Chondrocyte (in vitro differentiated cells): ENCODE results near the gene FBXO30. TPM values are rescaled to one million over a fixed set of nuclear protein-coding genes. Genes with fewer than 3 reads are reported as not detected.

Experiments used
- DNase-seq: peaks from one replicate; pipeline ENCODE4 v3.0.0; 2021; ENCODE audit warnings: mixed read lengths, low spot score
- H3K27ac Mint-ChIP-seq: one replicate; pipeline ENCODE4 v1.8.0; 2021; ENCODE audit warnings: mild to moderate bottlenecking, moderate library complexity, mixed read lengths; ENCODE audit not compliant: unreplicated experiment
- H3K27me3 Mint-ChIP-seq: 2 replicates; pipeline ENCODE4 v1.8.0; 2021; ENCODE audit warnings: low read depth, mixed read lengths
- H3K36me3 Mint-ChIP-seq: 2 replicates; pipeline ENCODE4 v1.8.0; 2021; ENCODE audit warnings: low read depth, mixed read lengths
- H3K4me1 Mint-ChIP-seq: 2 replicates; pipeline ENCODE4 v1.8.0; 2021; ENCODE audit warnings: low read depth, mild to moderate bottlenecking, mixed read lengths
- H3K4me3 Mint-ChIP-seq: one replicate; pipeline ENCODE4 v1.8.0; 2021; ENCODE audit warnings: mild to moderate bottlenecking, moderate library complexity, mixed read lengths; ENCODE audit not compliant: unreplicated experiment
- H3K9me3 Mint-ChIP-seq: 2 replicates; pipeline ENCODE4 v1.8.0; 2021; ENCODE audit warnings: low read depth, mixed read lengths
- CTCF ChIP-seq: fragments of 200-600 bp; sonication (generic); IDR thresholded peaks from 2 replicates; pipeline ENCODE4 v1.5.0; 2021; ENCODE audit warnings: antibody characterized with exemption, mild to moderate bottlenecking, moderate library complexity
- total RNA-seq: library from RNA; stranded (reverse); gene quantifications from 3 replicates; pipeline ENCODE4 v1.2.1, GENCODE V29; 2021

FBXO30 gene
- total RNA-seq, 1 donor from 2014 or later: 11.0 TPM

GRCh38 chr6:145808239-145808638, 6.4 kb downstream of the FBXO30 start:
- no peak for TF ChIP-seq CTCF
- Mint-ChIP-seq H3K27me3 (no peaks in the 10 kb centered on the region), H3K4me3 (no peak overlapping the region), H3K9me3 (no peaks in the 10 kb centered on the region), H3K27ac (no peak overlapping the region), H3K36me3 (peaks cover 16% of the 10 kb centered on the region), H3K4me1 (peaks cover 42% of the 10 kb centered on the region)
- DNase-seq: no peak

DNA sequence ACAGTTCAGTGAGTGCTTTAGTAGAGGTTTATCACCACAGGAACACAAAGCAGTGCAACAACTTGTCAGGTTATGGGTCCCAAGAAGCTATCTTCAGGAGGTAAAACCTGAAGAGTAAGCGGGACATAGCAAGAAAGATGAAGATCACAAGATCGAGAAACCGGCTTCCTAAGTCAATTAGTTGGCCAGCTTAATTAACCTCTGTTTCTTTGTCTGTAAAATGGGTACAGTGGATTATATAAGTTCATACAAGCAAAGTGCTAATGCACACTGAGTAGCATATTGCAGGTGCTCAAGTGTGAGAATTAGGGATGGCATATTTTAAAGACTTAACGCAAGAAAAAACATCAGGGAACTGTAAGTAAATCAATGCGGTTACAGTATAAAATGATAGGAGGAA, 12.5 kb downstream of the FBXO30 start:
- H3K4me1 Mint-ChIP-seq: peaks cover 37% of the 10 kb centered on the region
- no peak overlapping the region for H3K4me3 Mint-ChIP-seq
- no peak overlapping the region for H3K27ac Mint-ChIP-seq
- H3K27me3 Mint-ChIP-seq: no peaks in the 10 kb centered on the region
- TF ChIP-seq CTCF: no peak
- peaks cover 27% of the 10 kb centered on the region for H3K36me3 Mint-ChIP-seq
- H3K9me3 Mint-ChIP-seq: no peaks in the 10 kb centered on the region
- DNase-seq: no peak

- DNase-seq: no peak
- Mint-ChIP-seq H3K27me3 (no peaks in the 10 kb centered on the region), H3K27ac (no peak overlapping the region), H3K9me3 (no peaks in the 10 kb centered on the region), H3K4me3 (no peak overlapping the region), H3K36me3 (peaks cover 26% of the 10 kb centered on the region), H3K4me1 (peaks cover 40% of the 10 kb centered on the region)
- no peak for TF ChIP-seq CTCF
Measured at GRCh38 chr6:145801021-145801420, 13.6 kb downstream of the FBXO30 start.

DNA sequence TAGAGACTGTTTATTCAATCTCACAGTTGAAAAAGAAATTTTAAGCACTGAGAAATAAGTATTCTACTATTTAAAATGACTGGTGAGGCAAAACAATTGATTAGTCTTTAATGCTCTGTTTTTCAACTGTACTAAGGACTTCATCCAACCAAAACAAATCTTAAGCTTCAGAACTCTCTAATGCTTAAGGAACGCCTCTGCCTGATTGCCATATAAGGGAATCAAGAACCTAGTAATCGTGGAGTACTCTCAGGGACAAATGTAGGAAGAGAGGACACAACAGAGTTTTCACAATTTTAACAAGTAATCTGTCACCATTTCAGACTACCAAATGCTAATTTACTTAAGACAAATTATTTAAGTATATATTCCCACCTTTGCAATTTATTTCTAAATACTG, 16.1 kb downstream of the FBXO30 start:
- H3K9me3 Mint-ChIP-seq: no peaks in the 10 kb centered on the region
- TF ChIP-seq CTCF: no peak
- peaks cover 40% of the 10 kb centered on the region for H3K4me1 Mint-ChIP-seq
- DNase-seq: no peak
- H3K27ac Mint-ChIP-seq: peak overlapping the region; percentile 66
- H3K27me3 Mint-ChIP-seq: no peaks in the 10 kb centered on the region
- H3K36me3 Mint-ChIP-seq: peaks cover 11% of the 10 kb centered on the region
- no peak overlapping the region for H3K4me3 Mint-ChIP-seq

- DNase-seq: no peak
- Mint-ChIP-seq H3K27me3 (no peaks in the 10 kb centered on the region), H3K27ac (no peak overlapping the region), H3K4me1 (no peaks in the 10 kb centered on the region), H3K4me3 (no peak overlapping the region), H3K9me3 (peaks cover 20% of the 10 kb centered on the region), H3K36me3 (peaks cover 28% of the 10 kb centered on the region)
- TF ChIP-seq CTCF: no peak
Measured at GRCh38 chr6:145789443-145789842, 25.2 kb downstream of the FBXO30 start.
